SIG-M5 treated with dmso at 0.1 percent for 504 hours (cell line): ENCODE results near the gene CD63.
"Not testable (repeated sequence)": the region's sequence is repeated elsewhere in the genome, so short reads cannot be mapped to it uniquely, and the experiment has no call there.

Experiments
- DNase-seq: peaks from one replicate; lab custom pipeline; 2025; ENCODE audit not compliant: unreplicated experiment; lab: John Stamatoyannopoulos, UW

The CD63 gene

GRCh38 chr12:55728939-55729818, at the start of gene CD63:
TSS of gene CD63 (minus strand) at chr12:55729009. CDS start at chr12:55728341, 668 bp downstream.
- DNase-seq = peak; percentile 90

GRCh38 chr12:55777856-55778255, 49.0 kb upstream of the CD63 start:
- no peak for DNase-seq

GRCh38 chr12:55771736-55772135, 42.9 kb upstream of the CD63 start:
- no peak for DNase-seq

GRCh38 chr12:55767156-55767555, 38.3 kb upstream of the CD63 start:
- no peak for DNase-seq

- DNase-seq = no peak
Measured at GRCh38 chr12:55765736-55766290, 37.0 kb upstream of the CD63 start.

GRCh38 chr12:55762646-55763045, 33.8 kb upstream of the CD63 start:
- no peak for DNase-seq

- no peak for DNase-seq
Measured at GRCh38 chr12:55760663-55761062, 31.9 kb upstream of the CD63 start.

- not testable (repeated sequence) for DNase-seq
Measured at GRCh38 chr12:55758575-55758974, 29.8 kb upstream of the CD63 start.

GRCh38 chr12:55757701-55758100, 28.9 kb upstream of the CD63 start:
- DNase-seq = no peak

- DNase-seq = no peak
Measured at GRCh38 chr12:55755246-55755645, 26.4 kb upstream of the CD63 start.

- no peak for DNase-seq
Measured at GRCh38 chr12:55748230-55748993, 19.6 kb upstream of the CD63 start.

- no peak for DNase-seq
Measured at GRCh38 chr12:55746913-55747231, 18.1 kb upstream of the CD63 start.

- no peak for DNase-seq
Measured at GRCh38 chr12:55746174-55746912, 17.5 kb upstream of the CD63 start.

- DNase-seq = no peak
Measured at GRCh38 chr12:55745361-55746173, 16.8 kb upstream of the CD63 start.

GRCh38 chr12:55744340-55745030, 15.7 kb upstream of the CD63 start:
- no peak for DNase-seq

- peak; percentile 67 for DNase-seq
Measured at GRCh38 chr12:55743406-55744339, 14.9 kb upstream of the CD63 start.

- peak; percentile 82 for DNase-seq
Measured at GRCh38 chr12:55742719-55743405, 14.1 kb upstream of the CD63 start, which contains the start of gene GDF11. TSS of gene GDF11 (plus strand) at chr12:55743122. CDS start at chr12:55743317, 195 bp downstream.
